A549 (cell line): ENCODE data around the gene PRKCZ. TPM values are rescaled to one million over a fixed set of nuclear protein-coding genes. Genes with fewer than 3 reads are reported as not detected.
A peak's percentile ranks its signal among the peaks of the same experiment; 100 is the strongest.

Source experiments
- ATAC-seq, 2 experiments: fragments of 200-7000 bp in 1 of 2; fragments of >200 bp in 1 of 2; cut with Nextera tagmentation in 1 of 2; cut with Tn5 transposase in 1 of 2; 3 replicates each; pipeline versions ENCODE4 v1.8.0 to v1.9.1; 2018 to 2020; ENCODE audit warnings: mild to moderate bottlenecking in 1 of 2, moderate library complexity in 1 of 2
- CTCF ChIA-PET: fragments of 300-600 bp; sonication (Branson Sonifier 250); formaldehyde crosslinking; extraction: SDS; loops from one replicate; lab custom pipeline; 2021; ENCODE audit warnings: antibody characterized with exemption, inconsistent platforms; lab: Yijun Ruan, JAX
- POLR2A ChIA-PET: fragments of 350-600 bp; formaldehyde crosslinking; extraction: SDS; loops from one replicate; lab custom pipeline; 2021; ENCODE audit warnings: antibody characterized with exemption, inconsistent platforms; lab: Yijun Ruan, JAX
- DNase-seq, 2 experiments: peaks; one replicate each; pipeline versions ENCODE4 v3.0.0 to v3.0.0-alpha.2; 2011 to 2016; ENCODE audit warnings: low read depth in 1 of 2, low spot score in 1 of 2
- FAIRE-seq: peaks from 2 replicates; lab custom pipeline; 2011; peaks lifted over from hg19 to GRCh38; lab: Jason Lieb, UNC
- H3K27ac ChIP-seq, 2 experiments: fragments of >200 bp; sonication (Bioruptor Twin); formaldehyde crosslinking; 3 replicates each; pipeline ENCODE4 v1.5.1; 2016 to 2017
- H3K4me1 ChIP-seq: fragments of >200 bp; sonication (Bioruptor Twin); formaldehyde crosslinking; 3 replicates; pipeline ENCODE4 v1.6.1; 2016
- H3K4me2 ChIP-seq: fragments of >200 bp; sonication (Bioruptor Twin); formaldehyde crosslinking; 3 replicates; pipeline ENCODE4 v1.6.1; 2016
- H3K4me3 ChIP-seq: fragments of >200 bp; sonication (Bioruptor Twin); formaldehyde crosslinking; 3 replicates; pipeline ENCODE4 v1.5.1; 2016
- H3K9me3 ChIP-seq: fragments of >200 bp; sonication (Bioruptor Twin); formaldehyde crosslinking; 3 replicates; pipeline ENCODE4 v1.6.1; 2016
- CHD2 ChIP-seq: fragments of 150-350 bp; IDR thresholded peaks from 2 replicates; pipeline ENCODE4 v1.6.1; 2014; ENCODE audit warnings: low read length; ENCODE audit not compliant: partially characterized antibody
- E2F6 ChIP-seq: IDR thresholded peaks from 2 replicates; pipeline ENCODE4 v1.6.1; 2012; ENCODE audit warnings: low read depth, borderline replicate concordance
- ESRRA ChIP-seq: fragments of 150-350 bp; IDR thresholded peaks from 2 replicates; pipeline ENCODE4 v1.6.1; 2014; ENCODE audit warnings: mild to moderate bottlenecking, low read length, borderline replicate concordance
- FOXS1 ChIP-seq: fragments of 250-450 bp; sonication (Bioruptor Pico); IDR thresholded peaks from 2 replicates; pipeline ENCODE4 v1.5.0; 2020; ENCODE audit warnings: mild to moderate bottlenecking, moderate library complexity
- GATA3 ChIP-seq: IDR thresholded peaks from 2 replicates; pipeline ENCODE4 v1.6.1; 2012; ENCODE audit warnings: borderline replicate concordance
- HES2 ChIP-seq: fragments of >200 bp; sonication (Bioruptor Twin); formaldehyde crosslinking; IDR thresholded peaks from 2 replicates; pipeline ENCODE4 v1.6.1; 2016
- HEYL ChIP-seq: fragments of 250-450 bp; sonication (Bioruptor Pico); IDR thresholded peaks from 2 replicates; pipeline ENCODE4 v1.8.0; 2021; ENCODE audit warnings: mild to moderate bottlenecking, moderate library complexity
- HMGXB4 ChIP-seq: fragments of 250-450 bp; sonication (Bioruptor Pico); IDR thresholded peaks from 2 replicates; pipeline ENCODE4 v1.5.0; 2021; ENCODE audit warnings: mild to moderate bottlenecking, moderate library complexity, borderline replicate concordance
- HOXB13 ChIP-seq: fragments of 250-450 bp; sonication (Bioruptor Pico); IDR thresholded peaks from 2 replicates; pipeline ENCODE4 v1.5.0; 2020; ENCODE audit warnings: low read depth, mild to moderate bottlenecking, moderate library complexity
- KDM1A ChIP-seq: fragments of 200-600 bp; sonication (generic); IDR thresholded peaks from 2 replicates; pipeline ENCODE4 v1.6.1; 2016; ENCODE audit warnings: low read depth, mild to moderate bottlenecking
- MAX ChIP-seq: IDR thresholded peaks from 2 replicates; pipeline ENCODE4 v1.6.1; 2012
- RCOR1 ChIP-seq: fragments of 150-350 bp; IDR thresholded peaks from 2 replicates; pipeline ENCODE4 v1.6.1; 2014; ENCODE audit warnings: antibody characterized with exemption, low read length, low read depth
- RFX5 ChIP-seq: fragments of 450-650 bp; IDR thresholded peaks from 2 replicates; pipeline ENCODE4 v1.7.1; 2014; ENCODE audit warnings: antibody characterized with exemption, mild to moderate bottlenecking, moderate library complexity
- RNF2 ChIP-seq: fragments of 200-600 bp; sonication (generic); IDR thresholded peaks from 2 replicates; pipeline ENCODE4 v1.6.1; 2016; ENCODE audit warnings: low read depth, mild to moderate bottlenecking, antibody characterized with exemption, moderate library complexity, borderline replicate concordance
- SMC3 ChIP-seq: fragments of >200 bp; sonication (Bioruptor Twin); formaldehyde crosslinking; IDR thresholded peaks from 3 replicates; pipeline ENCODE4 v1.6.1; 2018; ENCODE audit warnings: inconsistent platforms
- SREBF2 ChIP-seq: fragments of 450-650 bp; IDR thresholded peaks from 2 replicates; pipeline ENCODE4 v1.6.1; 2014; ENCODE audit warnings: mild to moderate bottlenecking, moderate library complexity
- ZC3H11A ChIP-seq: fragments of 450-650 bp; IDR thresholded peaks from 2 replicates; pipeline ENCODE4 v1.6.1; 2014; ENCODE audit warnings: antibody characterized with exemption, mild to moderate bottlenecking
- ZSCAN20 ChIP-seq: fragments of 250-450 bp; sonication (Bioruptor Pico); IDR thresholded peaks from 2 replicates; pipeline ENCODE4 v1.8.0; 2022; ENCODE audit warnings: mild to moderate bottlenecking, moderate library complexity
- WGBS: methylation state at CpG from one replicate; pipeline ENCODE4 v1.1.6; 2017; ENCODE audit errors: missing lambda C conversion rate; 5-methylcytosine and 5-hydroxymethylcytosine counted together
- polyA plus RNA-seq, 4 experiments: library from polyadenylated mRNA; depleted of rRNA in 3 of 4; stranded (reverse); fragments of >200 nt; fragmentation: RNase III in 1 of 4; extraction: RNeasy Plus Mini Kit Qiagen cat#74134 plus additional on column Dnase treatment in 1 of 4; gene quantifications; 2 replicates in 3 of 4; 3 replicates in 1 of 4; pipeline ENCODE4 v1.2.3, GENCODE V29; 2011 to 2017
- TF ChIP-seq, protein P1 (sequence below): fragments of 200-600 bp; sonication (generic); IDR thresholded peaks from 2 replicates; pipeline ENCODE4 v1.6.1; 2016; ENCODE audit warnings: antibody characterized with exemption, mild to moderate bottlenecking, moderate library complexity
- TF ChIP-seq, protein P2 (sequence below): fragments of 250-450 bp; sonication (Bioruptor Pico); IDR thresholded peaks from 2 replicates; pipeline ENCODE4 v1.5.0; 2020; ENCODE audit warnings: low read depth, mild to moderate bottlenecking, moderate library complexity

The PRKCZ gene
- polyA plus RNA-seq, 2 of the 4 experiments (the other 2 are of a cell fraction) = 9.5 to 9.8 TPM

GRCh38 chr1:2210084-2210653 lies 160.0 kb downstream of the PRKCZ start:
- H3K4me1 ChIP-seq = peaks cover 76% of the 10 kb centered on the region
- no peak for FAIRE-seq
- H3K27ac ChIP-seq = peak overlapping the region; percentile 89 to 97; a peak in 5 of 6 replicates
- H3K9me3 ChIP-seq = no peaks in the 10 kb centered on the region
- DNase-seq = no peak
- POLR2A ChIA-PET = interaction anchor here (1.0 kb wide), 1 partner anchor 17 kb away, joined by 3 read pairs; the partner anchor contains the start of gene SKI
- H3K4me2 ChIP-seq = no peak overlapping the region; the same call in 2 of the 3 replicates
- no peak overlapping the region for H3K4me3 ChIP-seq
- WGBS = 80% methylated on average over 13 of the region's 19 CpGs
- no peak for ATAC-seq
- TF ChIP-seq RNF2 (no peak), SMC3 (no peak), HES2 (no peak), RCOR1 (no peak), MAX (no peak), ZC3H11A (no peak), E2F6 (no peak), CHD2 (no peak), HOXB13 (no peak), GATA3 (no peak), RFX5 (no peak), KDM1A (no peak), ZSCAN20 (no peak), HEYL (CRISPR knock-in tag) (no peak), HMGXB4 (CRISPR knock-in tag) (no peak), ESRRA (no peak), FOXS1 (CRISPR knock-in tag) (no peak), SREBF2 (no peak)
- TF ChIP-seq, protein P1, sequence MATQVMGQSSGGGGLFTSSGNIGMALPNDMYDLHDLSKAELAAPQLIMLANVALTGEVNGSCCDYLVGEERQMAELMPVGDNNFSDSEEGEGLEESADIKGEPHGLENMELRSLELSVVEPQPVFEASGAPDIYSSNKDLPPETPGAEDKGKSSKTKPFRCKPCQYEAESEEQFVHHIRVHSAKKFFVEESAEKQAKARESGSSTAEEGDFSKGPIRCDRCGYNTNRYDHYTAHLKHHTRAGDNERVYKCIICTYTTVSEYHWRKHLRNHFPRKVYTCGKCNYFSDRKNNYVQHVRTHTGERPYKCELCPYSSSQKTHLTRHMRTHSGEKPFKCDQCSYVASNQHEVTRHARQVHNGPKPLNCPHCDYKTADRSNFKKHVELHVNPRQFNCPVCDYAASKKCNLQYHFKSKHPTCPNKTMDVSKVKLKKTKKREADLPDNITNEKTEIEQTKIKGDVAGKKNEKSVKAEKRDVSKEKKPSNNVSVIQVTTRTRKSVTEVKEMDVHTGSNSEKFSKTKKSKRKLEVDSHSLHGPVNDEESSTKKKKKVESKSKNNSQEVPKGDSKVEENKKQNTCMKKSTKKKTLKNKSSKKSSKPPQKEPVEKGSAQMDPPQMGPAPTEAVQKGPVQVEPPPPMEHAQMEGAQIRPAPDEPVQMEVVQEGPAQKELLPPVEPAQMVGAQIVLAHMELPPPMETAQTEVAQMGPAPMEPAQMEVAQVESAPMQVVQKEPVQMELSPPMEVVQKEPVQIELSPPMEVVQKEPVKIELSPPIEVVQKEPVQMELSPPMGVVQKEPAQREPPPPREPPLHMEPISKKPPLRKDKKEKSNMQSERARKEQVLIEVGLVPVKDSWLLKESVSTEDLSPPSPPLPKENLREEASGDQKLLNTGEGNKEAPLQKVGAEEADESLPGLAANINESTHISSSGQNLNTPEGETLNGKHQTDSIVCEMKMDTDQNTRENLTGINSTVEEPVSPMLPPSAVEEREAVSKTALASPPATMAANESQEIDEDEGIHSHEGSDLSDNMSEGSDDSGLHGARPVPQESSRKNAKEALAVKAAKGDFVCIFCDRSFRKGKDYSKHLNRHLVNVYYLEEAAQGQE = no peak
- TF ChIP-seq, protein P2, sequence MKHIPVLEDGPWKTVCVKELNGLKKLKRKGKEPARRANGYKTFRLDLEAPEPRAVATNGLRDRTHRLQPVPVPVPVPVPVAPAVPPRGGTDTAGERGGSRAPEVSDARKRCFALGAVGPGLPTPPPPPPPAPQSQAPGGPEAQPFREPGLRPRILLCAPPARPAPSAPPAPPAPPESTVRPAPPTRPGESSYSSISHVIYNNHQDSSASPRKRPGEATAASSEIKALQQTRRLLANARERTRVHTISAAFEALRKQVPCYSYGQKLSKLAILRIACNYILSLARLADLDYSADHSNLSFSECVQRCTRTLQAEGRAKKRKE (CRISPR knock-in tag) = no peak
- CTCF ChIA-PET = interaction anchor here (1.3 to 4.9 kb wide), 3 partner anchors 11 to 172 kb away, joined by 6 to 30 read pairs (median 11); partner anchors contain the start of gene FAAP20
